Parathyroid adenoma (tissue), 2 donors: ENCODE data around the gene ELOVL7.
"Not testable (repeated sequence)": the region's sequence is repeated elsewhere in the genome, so short reads cannot be mapped to it uniquely, and the experiment has no call there.

Experiments
- H2AFZ ChIP-seq: fragments of 300-600 bp; sonication (generic); one replicate; pipeline ENCODE4 v1.7.0; 2017; ENCODE audit warnings: antibody characterized with exemption, mild to moderate bottlenecking
- H3K27ac ChIP-seq: fragments of 300-600 bp; sonication (generic); one replicate; pipeline ENCODE4 v1.7.0; 2017
- H3K27me3 ChIP-seq: fragments of 300-600 bp; sonication (generic); one replicate; pipeline ENCODE4 v1.7.0; 2017; ENCODE audit warnings: low read length; ENCODE audit not compliant: control insufficient read depth, insufficient read depth
- H3K36me3 ChIP-seq: fragments of 300-600 bp; sonication (generic); one replicate; pipeline ENCODE4 v1.7.0; 2017; ENCODE audit warnings: low read length; ENCODE audit not compliant: control insufficient read depth, insufficient read depth
- H3K4me1 ChIP-seq: fragments of 300-600 bp; sonication (generic); one replicate; pipeline ENCODE4 v1.7.0; 2017; ENCODE audit warnings: control low read depth
- H3K4me2 ChIP-seq: fragments of 300-600 bp; sonication (generic); one replicate; pipeline ENCODE4 v1.7.0; 2017; ENCODE audit warnings: low read length
- H3K4me3 ChIP-seq: fragments of 300-600 bp; sonication (generic); one replicate; pipeline ENCODE4 v1.7.0; 2017; ENCODE audit warnings: low read depth, low read length
- H3K79me2 ChIP-seq: fragments of 300-600 bp; sonication (generic); one replicate; pipeline ENCODE4 v1.7.0; 2017; ENCODE audit warnings: control low read depth
- H3K9ac ChIP-seq: fragments of 300-600 bp; sonication (generic); one replicate; pipeline ENCODE4 v1.7.0; 2017; ENCODE audit warnings: mild to moderate bottlenecking
- H3K9me3 ChIP-seq: fragments of 300-600 bp; sonication (generic); one replicate; pipeline ENCODE4 v1.7.0; 2017; ENCODE audit warnings: low read length; ENCODE audit not compliant: control insufficient read depth
- CTCF ChIP-seq: fragments of 300-600 bp; sonication (generic); IDR thresholded peaks from one replicate; pipeline ENCODE4 v1.7.0; 2017; ENCODE audit warnings: antibody characterized with exemption, mild to moderate bottlenecking
- donor health status: primary hyperparathyroidism.

The ELOVL7 gene

GRCh38 chr5:60719329-60719728 is 124.7 kb downstream of the ELOVL7 start:
- Histone ChIP-seq H3K4me2 (no peak overlapping the region), H3K9me3 (no peaks in the 10 kb centered on the region), H3K79me2 (no peaks in the 10 kb centered on the region), H3K9ac (no peak overlapping the region), H3K27me3 (no peaks in the 10 kb centered on the region), H3K36me3 (no peaks in the 10 kb centered on the region), H3K4me1 (no peaks in the 10 kb centered on the region), H3K4me3 (no peak overlapping the region), H3K27ac (no peak overlapping the region), H2AFZ (no peak overlapping the region)
- TF ChIP-seq CTCF: no peak

GRCh38 chr5:60718166-60718892 is 125.7 kb downstream of the ELOVL7 start:
- Histone ChIP-seq H3K4me3 (no peak overlapping the region), H3K4me1 (no peaks in the 10 kb centered on the region)

GRCh38 chr5:60715201-60715928 is 128.7 kb downstream of the ELOVL7 start:
- H3K4me2 ChIP-seq, H3K9me3 ChIP-seq, H3K9ac ChIP-seq, H2AFZ ChIP-seq, H3K36me3 ChIP-seq, H3K4me1 ChIP-seq, H3K27me3 ChIP-seq, H3K27ac ChIP-seq, H3K4me3 ChIP-seq, H3K79me2 ChIP-seq: not testable (repeated sequence)

More at GRCh38 chr5:60718166-60718892, 125.7 kb downstream of the ELOVL7 start:
- no peaks in the 10 kb centered on the region for H3K79me2 ChIP-seq
- no peak overlapping the region for H3K9ac ChIP-seq
- H3K4me2 ChIP-seq: no peak overlapping the region
- H3K9me3 ChIP-seq: no peaks in the 10 kb centered on the region
- H3K36me3 ChIP-seq: no peaks in the 10 kb centered on the region
- TF ChIP-seq CTCF: no peak
- no peaks in the 10 kb centered on the region for H3K27me3 ChIP-seq
- H2AFZ ChIP-seq: no peak overlapping the region
- H3K27ac ChIP-seq: no peak overlapping the region

GRCh38 chr5:60712950-60713349 is 131.1 kb downstream of the ELOVL7 start:
- H2AFZ ChIP-seq: no peak overlapping the region

GRCh38 chr5:60711892-60712291 is 132.2 kb downstream of the ELOVL7 start:
- not testable (repeated sequence) for H3K4me2 ChIP-seq, H3K4me1 ChIP-seq, H3K9me3 ChIP-seq, H3K36me3 ChIP-seq, H3K27ac ChIP-seq, H2AFZ ChIP-seq, H3K4me3 ChIP-seq, H3K9ac ChIP-seq, H3K27me3 ChIP-seq, H3K79me2 ChIP-seq

More at GRCh38 chr5:60712950-60713349, 131.1 kb downstream of the ELOVL7 start:
- no peak overlapping the region for H3K27ac ChIP-seq
- H3K36me3 ChIP-seq: no peaks in the 10 kb centered on the region
- no peak overlapping the region for H3K4me3 ChIP-seq
- no peak overlapping the region for H3K4me2 ChIP-seq
- no peak overlapping the region for H3K9ac ChIP-seq
- no peaks in the 10 kb centered on the region for H3K9me3 ChIP-seq
- TF ChIP-seq CTCF: no peak
- no peaks in the 10 kb centered on the region for H3K79me2 ChIP-seq
- H3K4me1 ChIP-seq: no peaks in the 10 kb centered on the region
- no peaks in the 10 kb centered on the region for H3K27me3 ChIP-seq
